Body of pancreas (tissue), 4 donors: ENCODE data around the gene MKNK1.

ENCODE experiments used
- POLR2A ChIP-seq, 3 donors: fragments of 450-650 bp; IDR thresholded peaks; one replicate each; pipeline ENCODE4 v1.6.1; 2016; ENCODE audit warnings: antibody characterized with exemption in 3 of 3, mild to moderate bottlenecking in 2 of 3
- TF ChIP-seq, protein P1 (sequence below), 7 experiments: fragments of 450-650 bp in 4 of 7; fragments of 200-600 bp in 3 of 7; sonication (generic) in 3 of 7; IDR thresholded peaks; one replicate each; pipeline ENCODE4 v1.5.1; 2016 to 2019; ENCODE audit warnings: antibody characterized with exemption in 7 of 7

DNA sequence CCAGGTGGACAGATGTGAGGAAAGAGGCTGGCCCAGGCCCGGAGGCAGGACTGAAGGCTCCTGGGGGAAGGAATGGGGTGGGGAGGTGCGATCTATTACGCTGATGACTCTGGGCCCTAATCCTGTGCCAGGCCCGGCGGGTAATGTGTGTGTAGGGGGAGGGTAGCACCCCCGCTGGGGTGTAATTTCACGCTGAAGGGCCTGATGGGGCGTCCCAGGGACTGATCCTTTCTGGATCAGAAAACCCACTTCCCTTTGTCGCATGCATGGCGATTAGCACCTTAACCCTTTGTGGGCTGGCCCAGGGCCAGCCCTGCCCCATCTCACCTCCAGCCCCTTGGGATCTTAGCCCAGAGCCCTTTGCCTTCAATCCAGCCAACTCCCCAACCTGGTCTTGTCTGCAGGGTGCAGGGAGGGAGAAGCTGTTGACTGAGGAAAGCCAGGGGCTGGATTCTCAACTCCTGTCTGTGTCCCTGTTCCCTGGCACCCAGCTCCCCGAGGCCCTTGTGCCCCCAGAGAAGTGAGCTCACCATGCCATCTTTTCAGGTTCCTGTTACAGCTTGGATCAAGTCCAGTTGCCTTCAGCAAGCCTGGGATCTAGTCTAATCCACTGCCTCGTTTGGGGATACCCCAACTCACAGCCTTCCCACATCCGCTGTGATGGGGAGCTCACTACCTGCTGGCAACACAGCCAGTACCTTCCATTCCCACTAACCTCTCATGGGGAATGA, 78.7 kb downstream of the MKNK1 start:
- TF ChIP-seq, protein P1, sequence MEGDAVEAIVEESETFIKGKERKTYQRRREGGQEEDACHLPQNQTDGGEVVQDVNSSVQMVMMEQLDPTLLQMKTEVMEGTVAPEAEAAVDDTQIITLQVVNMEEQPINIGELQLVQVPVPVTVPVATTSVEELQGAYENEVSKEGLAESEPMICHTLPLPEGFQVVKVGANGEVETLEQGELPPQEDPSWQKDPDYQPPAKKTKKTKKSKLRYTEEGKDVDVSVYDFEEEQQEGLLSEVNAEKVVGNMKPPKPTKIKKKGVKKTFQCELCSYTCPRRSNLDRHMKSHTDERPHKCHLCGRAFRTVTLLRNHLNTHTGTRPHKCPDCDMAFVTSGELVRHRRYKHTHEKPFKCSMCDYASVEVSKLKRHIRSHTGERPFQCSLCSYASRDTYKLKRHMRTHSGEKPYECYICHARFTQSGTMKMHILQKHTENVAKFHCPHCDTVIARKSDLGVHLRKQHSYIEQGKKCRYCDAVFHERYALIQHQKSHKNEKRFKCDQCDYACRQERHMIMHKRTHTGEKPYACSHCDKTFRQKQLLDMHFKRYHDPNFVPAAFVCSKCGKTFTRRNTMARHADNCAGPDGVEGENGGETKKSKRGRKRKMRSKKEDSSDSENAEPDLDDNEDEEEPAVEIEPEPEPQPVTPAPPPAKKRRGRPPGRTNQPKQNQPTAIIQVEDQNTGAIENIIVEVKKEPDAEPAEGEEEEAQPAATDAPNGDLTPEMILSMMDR (IDR thresholded peaks at IDR 0.05): no peak
- no peak for TF ChIP-seq POLR2A (IDR thresholded peaks at IDR 0.05)
